Stimulated activated CD8-positive, alpha-beta memory T cell treated with anti-CD3 and anti-CD28 coated beads, Interleukin-12 subunit alpha, Interleukin-12 subunit beta, amount 100 ng/mL, for 24 hours (primary cell): Measurements from ENCODE around the gene GNG12.
A peak's percentile ranks its signal among the peaks of the same experiment; 100 is the strongest.

Source experiments
- DNase-seq: peaks from one replicate; pipeline ENCODE4 v3.0.0-alpha.2; 2020; ENCODE audit errors: extremely low read depth

Gene GNG12

GRCh38 chr1:67705735-67706453, 127.4 kb downstream of the GNG12 start:
- no peak for DNase-seq

GRCh38 chr1:67704351-67704750, 128.9 kb downstream of the GNG12 start:
- no peak for DNase-seq

DNA sequence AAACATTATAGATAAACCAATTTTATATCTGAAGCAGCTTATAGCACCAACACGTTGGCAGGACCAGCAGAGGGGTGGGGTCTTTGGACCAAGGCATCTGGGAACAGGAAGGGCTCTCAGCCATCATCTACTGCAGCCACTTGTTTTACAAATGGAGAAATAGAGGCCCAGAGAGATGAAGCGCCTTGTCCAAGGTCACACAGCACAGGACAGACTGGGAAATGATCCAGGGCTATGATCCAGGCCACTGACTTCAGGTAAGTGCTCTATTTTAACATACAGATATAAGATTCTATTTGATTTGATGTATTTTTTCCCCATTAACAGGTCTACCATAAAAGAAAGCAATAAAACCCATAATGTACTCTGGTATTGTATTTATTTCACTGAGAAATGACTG, 131.4 kb downstream of the GNG12 start:
- DNase-seq, result no peak

DNA sequence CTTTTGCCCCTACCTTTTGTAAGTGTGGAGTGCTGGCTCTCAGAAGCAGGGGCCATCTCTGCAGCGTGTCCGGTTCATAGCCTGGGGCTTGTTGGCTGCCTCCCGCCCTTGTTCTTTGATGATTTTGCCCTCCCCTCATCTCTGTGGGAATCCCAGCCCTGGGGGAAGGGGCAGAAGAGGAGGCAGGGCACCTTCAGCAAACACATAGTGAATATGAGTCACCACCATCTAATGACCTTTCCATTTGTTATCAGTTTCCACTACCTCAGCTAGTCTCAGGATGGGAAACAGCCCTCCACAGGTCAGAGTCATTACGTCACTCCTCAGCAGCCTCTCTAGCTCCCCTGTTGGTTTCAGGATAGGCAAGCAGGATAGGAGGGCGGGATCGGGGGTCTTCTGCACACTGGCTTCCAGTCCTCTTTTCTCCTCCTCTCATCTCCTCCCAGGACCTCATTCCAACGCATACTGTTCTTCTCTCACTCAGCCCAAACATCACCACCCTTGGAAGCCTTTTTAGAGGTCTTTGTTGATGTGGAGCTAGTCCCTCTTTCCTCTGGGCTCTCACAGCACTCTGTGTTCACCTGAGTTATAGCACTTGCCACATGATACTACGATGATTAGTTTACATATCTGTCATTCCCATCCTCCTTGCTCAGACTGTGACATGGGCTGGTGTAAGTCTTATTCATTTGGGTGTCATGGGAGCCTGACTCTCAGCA, 132.4 kb downstream of the GNG12 start:
- DNase-seq, result no peak

DNA sequence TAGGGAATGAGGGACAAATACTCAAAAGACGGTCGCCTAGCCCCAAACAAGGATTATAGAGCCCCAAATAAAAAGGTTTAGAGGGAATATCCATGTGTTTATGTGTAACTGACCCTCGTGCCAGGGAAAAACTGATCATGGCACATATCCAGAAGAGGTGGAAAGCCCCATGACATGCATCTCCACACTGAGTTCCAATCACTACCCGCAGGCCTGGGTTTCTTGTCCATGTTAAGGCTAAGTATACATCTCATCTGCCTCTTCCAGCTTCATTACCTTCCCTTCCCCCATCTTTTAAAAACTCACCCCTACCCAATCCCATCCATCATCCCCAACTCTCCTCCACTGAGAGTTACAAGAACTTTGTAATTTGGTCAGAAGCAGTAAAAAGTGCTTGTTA, 133.0 kb downstream of the GNG12 start:
- no peak for DNase-seq

- DNase-seq, result no peak
These were observed 136.6 kb downstream of the GNG12 start for GRCh38 chr1:67696708-67697107.

GRCh38 chr1:67695963-67696362, 137.3 kb downstream of the GNG12 start:
- DNase-seq, result no peak

DNA sequence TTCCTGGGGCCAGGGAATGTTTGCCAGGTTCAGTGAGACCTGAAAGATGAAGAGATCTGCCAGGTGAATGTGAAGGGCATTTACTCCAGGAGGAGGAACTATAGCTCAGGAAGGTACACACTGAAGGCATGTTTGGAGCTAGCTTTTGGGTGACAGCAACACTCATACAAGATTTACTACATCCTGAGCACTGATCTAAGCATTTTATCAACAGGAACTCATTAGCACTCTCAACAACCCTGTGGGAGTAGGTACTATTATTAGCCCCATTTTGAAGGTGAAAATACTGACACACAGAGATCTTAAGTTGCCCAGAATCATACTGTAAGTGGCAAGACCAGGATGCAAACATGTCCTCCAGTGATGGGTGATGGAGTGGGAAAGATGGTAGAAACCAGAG, 141.6 kb downstream of the GNG12 start:
- DNase-seq, result no peak

GRCh38 chr1:67690411-67690810, 142.9 kb downstream of the GNG12 start:
- DNase-seq, result no peak

DNA sequence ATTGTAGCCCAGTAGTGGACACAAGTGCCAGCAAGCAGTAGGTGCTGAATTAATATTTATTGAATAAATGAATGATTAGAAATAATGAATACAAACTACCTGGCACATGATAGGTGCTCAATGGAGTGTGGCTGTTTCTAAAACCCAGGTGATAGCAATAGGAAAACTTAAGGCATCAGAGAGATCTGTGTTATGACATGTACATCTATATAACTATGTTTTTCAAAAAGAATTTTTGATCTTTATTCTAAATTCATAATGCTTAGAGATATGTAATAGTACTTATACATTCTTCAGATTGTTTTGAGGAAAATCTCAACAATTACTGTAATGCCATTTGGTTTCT, 143.3 kb downstream of the GNG12 start:
- DNase-seq, result no peak

GRCh38 chr1:67689267-67690017, 143.8 kb downstream of the GNG12 start:
- no peak for DNase-seq

DNA sequence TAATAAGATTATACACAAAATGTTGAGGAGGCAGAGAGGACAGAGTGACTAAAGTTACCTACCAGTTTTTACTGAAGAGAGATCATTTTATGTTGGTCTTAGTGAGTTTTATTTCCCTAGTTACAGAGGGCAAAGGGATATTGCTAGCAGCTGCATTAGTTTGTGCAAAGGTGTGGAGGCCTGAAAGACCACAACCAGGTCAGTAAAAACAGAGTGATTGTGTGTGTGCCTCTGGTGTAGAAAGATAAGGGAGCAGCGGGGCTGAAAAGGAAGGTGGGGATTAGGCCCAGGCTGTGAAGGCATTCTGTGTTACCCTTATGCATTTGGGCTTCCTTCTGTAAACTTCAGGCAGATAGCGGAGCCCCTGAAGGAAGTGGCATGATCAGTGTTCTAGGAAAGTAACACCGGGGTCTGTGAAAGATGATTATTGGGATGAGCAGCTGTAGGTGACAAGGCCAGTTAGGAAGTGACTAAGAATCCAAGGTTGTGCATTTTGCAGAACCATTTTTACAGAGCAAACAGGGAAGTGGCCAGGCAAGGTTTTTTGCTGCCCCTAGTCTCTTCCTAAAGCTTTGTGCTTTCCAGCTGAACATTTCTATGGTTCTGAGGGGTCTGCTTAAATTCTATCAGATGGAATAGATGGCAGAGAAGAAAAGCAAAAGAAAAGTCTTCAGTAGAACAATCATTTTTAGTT, 144.6 kb downstream of the GNG12 start:
- no peak for DNase-seq

- no peak for DNase-seq
These were observed 145.6 kb downstream of the GNG12 start for GRCh38 chr1:67687649-67688048.

DNA sequence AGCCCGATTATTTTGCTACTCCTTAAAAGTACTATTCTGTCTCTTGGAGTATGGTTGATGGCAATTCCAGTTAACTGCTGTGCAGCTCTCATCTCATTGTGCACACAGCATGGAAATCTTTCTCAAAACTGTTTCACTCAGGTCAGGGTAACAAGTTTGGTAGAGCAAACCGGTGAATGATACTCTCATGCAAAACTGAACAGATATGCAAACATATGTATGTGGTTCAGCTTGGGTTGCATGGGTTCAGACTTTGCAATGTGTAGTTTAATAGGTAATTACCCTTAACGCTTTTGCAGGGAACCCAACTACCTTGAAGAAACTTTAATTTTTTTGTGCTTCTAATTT, 146.1 kb downstream of the GNG12 start:
- DNase-seq, result no peak

DNA sequence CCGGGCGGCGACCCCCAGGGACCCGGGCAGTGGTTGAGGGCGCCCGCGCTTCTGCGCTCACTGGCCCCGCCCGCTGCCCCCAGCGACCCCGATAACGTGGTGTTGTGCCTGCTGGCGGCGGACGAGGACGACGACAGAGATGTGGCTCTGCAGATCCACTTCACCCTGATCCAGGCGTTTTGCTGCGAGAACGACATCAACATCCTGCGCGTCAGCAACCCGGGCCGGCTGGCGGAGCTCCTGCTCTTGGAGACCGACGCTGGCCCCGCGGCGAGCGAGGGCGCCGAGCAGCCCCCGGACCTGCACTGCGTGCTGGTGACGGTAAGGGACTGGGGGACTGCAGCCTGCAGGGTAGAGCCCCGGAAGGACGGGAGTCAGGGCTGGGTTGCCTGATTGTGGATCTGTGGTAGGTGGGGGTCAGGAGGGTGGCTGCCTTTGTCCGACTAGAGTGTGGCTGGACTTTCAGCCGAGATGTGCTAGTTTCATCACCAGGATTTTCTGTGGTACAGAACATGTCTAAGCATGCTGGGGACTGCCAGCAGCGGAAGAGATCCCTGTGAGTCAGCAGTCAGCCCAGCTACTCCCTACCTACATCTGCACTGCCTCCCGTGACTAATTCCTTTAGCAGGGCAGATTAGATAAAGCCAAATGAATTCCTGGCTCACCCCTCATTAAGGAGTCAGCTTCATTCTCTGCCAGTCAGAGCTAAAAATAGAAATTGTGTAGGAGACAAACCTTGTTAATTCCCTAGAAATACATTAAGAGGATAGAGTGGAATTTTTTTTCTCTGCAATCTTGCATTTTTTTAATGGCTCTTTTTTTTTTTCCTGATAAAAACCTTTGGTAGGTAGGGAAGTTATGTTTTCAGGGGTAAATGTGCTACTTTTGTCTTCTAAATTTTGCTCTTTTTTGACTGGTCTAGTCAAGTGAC, 146.7 kb downstream of the GNG12 start:
- DNase-seq, result no peak

GRCh38 chr1:67685558-67686266, 147.6 kb downstream of the GNG12 start:
- no peak for DNase-seq

DNA sequence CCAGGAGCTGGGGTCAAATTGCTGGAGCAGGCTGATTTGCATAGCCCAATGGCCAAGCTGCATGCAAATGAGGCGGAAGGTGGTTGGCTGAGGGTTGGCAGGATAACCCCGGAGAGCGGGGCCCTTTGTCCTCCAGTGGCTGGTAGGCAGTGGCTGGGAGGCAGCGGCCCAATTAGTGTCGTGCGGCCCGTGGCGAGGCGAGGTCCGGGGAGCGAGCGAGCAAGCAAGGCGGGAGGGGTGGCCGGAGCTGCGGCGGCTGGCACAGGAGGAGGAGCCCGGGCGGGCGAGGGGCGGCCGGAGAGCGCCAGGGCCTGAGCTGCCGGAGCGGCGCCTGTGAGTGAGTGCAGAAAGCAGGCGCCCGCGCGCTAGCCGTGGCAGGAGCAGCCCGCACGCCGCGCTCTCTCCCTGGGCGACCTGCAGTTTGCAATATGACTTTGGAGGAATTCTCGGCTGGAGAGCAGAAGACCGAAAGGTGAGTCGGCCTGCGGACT, 148.2 kb downstream of the GNG12 start, which contains the start of gene GADD45A:
Gene GADD45A (plus strand): TSS at position 135 of the 491 bp plus-strand sequence. CDS start 294 bp downstream, at position 429.
- DNase-seq, result peak; percentile 79

DNA sequence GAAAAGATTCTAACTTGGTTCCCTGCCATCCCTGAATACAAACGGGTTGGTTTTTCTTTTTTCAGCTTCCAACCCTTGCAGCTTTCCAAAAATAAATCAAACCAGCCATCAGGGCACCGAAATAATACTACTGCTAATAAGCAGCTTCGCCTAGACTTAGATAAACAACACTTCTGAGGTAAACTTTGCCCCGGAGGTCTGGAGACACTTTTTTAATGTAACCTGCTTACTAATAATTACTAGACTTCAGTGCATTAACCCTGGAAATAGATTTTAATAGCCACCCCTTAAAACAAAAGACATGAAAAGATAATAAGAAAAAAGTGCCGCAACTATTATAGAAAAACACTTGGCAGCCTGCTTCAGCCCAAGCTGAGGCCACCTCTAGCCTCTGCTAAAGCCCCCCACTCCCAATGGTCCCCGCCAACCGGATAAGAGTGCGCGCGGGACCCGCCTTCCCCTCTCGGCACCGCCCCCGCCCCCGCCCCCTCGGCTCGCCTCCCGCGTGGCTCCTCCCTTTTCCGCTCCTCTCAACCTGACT, 148.7 kb downstream of the GNG12 start:
- no peak for DNase-seq

- DNase-seq, result no peak
These were observed 149.3 kb downstream of the GNG12 start for GRCh38 chr1:67683766-67684525.
